ENCODE data around the gene SMURF1. TPM values are rescaled to one million over a fixed set of nuclear protein-coding genes. Genes with fewer than 3 reads are reported as not detected.

SMURF1 gene
- total and polyA plus RNA-seq, 5 experiments from 2014 or later, result 0.95 to 29.1 (median 3.2) TPM

DNA sequence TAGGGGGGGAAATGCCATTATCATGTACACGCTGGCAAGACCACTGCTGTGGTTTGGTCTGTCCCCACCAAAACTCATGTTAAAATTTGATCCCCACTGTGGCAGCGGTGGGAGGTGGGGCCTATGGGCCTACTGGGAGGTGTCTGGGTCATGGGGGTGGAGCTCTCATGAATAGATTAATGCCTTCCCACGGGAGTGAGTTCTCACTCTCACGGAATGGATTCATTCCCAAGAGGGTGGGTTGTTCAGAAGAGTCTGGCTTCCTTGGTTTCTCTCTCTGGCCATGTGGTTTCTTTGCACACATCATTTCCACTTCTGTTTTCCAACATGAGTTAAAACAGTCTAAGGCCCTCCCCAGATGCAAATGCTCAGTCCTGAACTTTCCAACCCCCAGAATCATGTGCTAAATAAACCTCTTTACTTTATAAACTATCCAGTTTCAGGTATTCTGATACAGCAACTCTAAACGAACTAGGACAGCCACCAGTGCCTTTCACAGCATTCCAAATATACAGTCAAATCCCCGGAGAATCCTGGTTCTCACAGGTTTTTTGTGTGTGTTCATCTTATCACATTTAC, 44.3 kb downstream of the SMURF1 start:
- Mint-ChIP-seq H3K27me3 (no peaks in the 10 kb centered on the region), H3K9me3 (peaks cover 0 to 34% (median 8%) of the 10 kb centered on the region in 9 donors), H3K4me1 (peaks cover 17 to 46% (median 33%) of the 10 kb centered on the region in 4 donors), H3K4me3 (no peak overlapping the region), H3K36me3 (peaks cover 21 to 39% (median 28%) of the 10 kb centered on the region in 3 donors), H3K27ac (no peak overlapping the region)
- POLR2A ChIA-PET, result interaction anchor here (0.6 kb wide), 2 partner anchors 308 to 1235 kb away, joined by 3 to 4 read pairs; no protein-coding TSS in a partner anchor
- no peak for DNase-seq
- no peak for ATAC-seq

DNA sequence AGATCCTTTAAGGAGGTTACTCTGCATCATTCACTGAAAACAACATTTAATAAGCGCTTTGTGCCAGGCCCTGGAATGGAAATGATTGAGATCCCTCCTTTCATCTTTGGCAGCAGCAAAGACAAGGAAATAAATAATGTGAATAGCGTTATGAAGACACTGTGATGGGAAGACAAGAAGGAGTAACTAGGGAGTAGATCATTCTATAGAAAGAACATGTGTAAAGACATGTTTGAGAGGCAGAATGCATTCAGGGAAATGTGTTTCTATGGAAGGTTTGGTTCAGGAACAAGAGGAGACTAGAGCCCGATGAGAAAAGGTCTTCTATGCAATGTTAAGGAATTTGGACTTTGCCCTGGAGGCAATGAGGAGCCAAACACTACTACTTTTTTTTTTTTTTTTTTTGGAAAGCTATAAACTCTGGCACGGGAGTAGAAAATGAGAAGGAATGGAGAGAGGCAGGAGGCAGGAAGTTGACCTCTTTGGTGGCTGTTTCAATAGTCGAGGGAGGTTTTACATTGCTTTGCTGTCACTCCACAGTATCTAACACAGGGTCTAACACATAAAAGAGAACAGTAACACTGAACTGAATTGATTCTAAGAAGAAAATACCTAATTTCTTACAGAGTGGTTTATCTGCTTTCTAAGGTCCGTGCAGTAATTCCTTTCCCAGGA, 44.9 kb downstream of the SMURF1 start:
- POLR2A ChIA-PET, result interaction anchor here (0.6 kb wide), 1 partner anchor 308 kb away, joined by 4 read pairs; no protein-coding TSS in a partner anchor
- H3K9me3 Mint-ChIP-seq, result peaks cover 0 to 34% (median 8%) of the 10 kb centered on the region in 9 donors
- no peak overlapping the region for H3K4me3 Mint-ChIP-seq
- no peak overlapping the region for H3K27ac Mint-ChIP-seq
- no peaks in the 10 kb centered on the region for H3K27me3 Mint-ChIP-seq
- peaks cover 18 to 45% (median 31%) of the 10 kb centered on the region in 4 donors for H3K4me1 Mint-ChIP-seq
- DNase-seq (no peak), ATAC-seq (no peak)
- peaks cover 21 to 39% (median 28%) of the 10 kb centered on the region in 3 donors for H3K36me3 Mint-ChIP-seq

DNA sequence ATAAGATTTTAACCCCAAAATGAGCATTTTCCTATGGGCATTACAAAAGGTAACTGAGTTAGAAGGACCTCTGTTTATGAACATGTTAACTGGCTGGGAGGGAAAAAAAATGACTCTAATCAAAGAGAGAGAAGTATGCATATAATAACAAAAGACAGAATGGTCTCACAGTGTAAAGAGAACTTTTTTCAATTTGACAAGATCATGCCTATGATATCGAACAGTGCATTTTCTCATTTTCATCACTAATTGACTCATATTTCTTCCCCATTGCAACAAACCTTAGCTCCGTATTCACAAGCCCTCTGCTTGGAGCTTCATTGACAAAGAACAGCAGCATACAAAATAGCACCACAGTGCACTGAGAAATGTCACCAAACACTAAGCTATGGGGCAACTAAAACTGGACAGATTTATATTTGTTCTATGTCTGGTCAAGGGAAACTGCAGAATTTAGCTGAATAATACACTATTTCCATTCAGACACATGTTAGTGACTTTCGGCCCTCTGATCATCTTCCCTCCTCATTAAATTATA, 45.6 kb downstream of the SMURF1 start:
- peaks cover 18 to 39% (median 28%) of the 10 kb centered on the region in 3 donors for H3K36me3 Mint-ChIP-seq
- DNase-seq, result no peak
- no peak overlapping the region for H3K27ac Mint-ChIP-seq
- POLR2A ChIA-PET, result no interaction called here
- peaks cover 0 to 34% (median 8%) of the 10 kb centered on the region in 9 donors for H3K9me3 Mint-ChIP-seq
- no peak for ATAC-seq
- no peaks in the 10 kb centered on the region for H3K27me3 Mint-ChIP-seq
- no peak overlapping the region for H3K4me3 Mint-ChIP-seq
- H3K4me1 Mint-ChIP-seq, result peaks cover 18 to 40% (median 28%) of the 10 kb centered on the region in 4 donors

DNA sequence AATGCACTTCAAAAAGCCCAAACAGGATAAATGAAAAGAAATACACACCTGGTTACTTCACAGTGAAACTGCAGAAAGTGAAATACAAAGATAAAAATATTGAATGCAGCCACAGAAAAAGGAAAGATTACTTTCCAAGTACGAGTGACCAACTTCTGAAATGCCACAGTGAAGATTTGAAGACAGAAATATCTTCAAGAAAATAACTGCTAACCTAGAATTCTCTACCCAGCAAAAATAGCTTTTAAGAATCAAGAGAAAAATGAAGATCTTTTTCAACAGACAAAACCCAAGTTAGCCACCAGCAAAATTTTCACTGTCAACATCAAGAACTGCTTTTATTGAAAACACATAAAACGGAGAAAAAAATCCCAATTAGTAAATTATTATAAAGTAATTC, 46.2 kb downstream of the SMURF1 start:
- Mint-ChIP-seq H3K36me3 (peaks cover 18 to 39% (median 28%) of the 10 kb centered on the region in 3 donors), H3K27ac (no peak overlapping the region), H3K4me3 (no peak overlapping the region), H3K27me3 (no peaks in the 10 kb centered on the region), H3K9me3 (peaks cover 0 to 34% (median 8%) of the 10 kb centered on the region in 9 donors), H3K4me1 (peaks cover 19 to 34% (median 23%) of the 10 kb centered on the region in 4 donors)
- no peak for ATAC-seq
- POLR2A ChIA-PET, result no interaction called here
- DNase-seq, result no peak

DNA sequence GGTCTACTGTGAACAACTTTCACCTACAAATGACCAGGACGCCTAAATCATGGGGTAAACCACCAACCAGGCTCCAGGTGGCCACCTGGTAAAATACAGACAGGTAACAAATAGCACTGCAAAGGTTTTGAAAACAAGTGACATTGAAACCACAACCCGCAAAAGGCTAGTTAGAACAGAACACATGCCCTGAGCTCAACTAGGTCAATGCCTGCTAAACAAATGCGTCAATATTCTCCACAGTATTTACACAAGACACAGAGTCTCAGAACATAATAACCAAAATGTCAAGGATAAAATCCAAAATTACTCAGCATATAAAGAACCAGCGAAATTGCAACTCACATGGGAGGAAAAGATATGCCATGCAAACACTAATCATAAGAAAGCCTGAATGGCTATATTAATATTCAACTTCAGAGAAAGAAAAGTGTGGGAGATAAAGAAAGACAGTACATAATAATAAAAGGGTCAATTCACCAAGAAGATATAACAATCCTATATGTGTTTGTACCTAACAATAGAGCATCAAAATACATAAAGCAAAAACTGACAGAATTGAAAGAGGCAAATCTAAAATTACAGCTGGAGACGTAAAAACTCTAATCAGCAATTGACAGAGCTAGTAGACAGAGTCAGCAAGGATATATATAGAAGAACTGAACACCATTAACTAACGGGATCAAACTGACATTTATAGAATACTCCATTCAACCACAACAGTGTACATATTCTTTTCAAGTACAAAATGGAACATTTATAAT, 47.6 kb downstream of the SMURF1 start:
- POLR2A ChIA-PET, result interaction anchor here (0.6 kb wide), 1 partner anchor 36 kb away, joined by 4 read pairs; no protein-coding TSS in a partner anchor
- DNase-seq, result no peak
- Mint-ChIP-seq H3K27ac (peak overlapping the region in 1 of 10 donors; percentile 2), H3K4me1 (peaks cover 25 to 38% (median 26%) of the 10 kb centered on the region in 4 donors), H3K27me3 (no peaks in the 10 kb centered on the region), H3K9me3 (peaks cover 0 to 34% (median 8%) of the 10 kb centered on the region in 9 donors), H3K4me3 (no peak overlapping the region), H3K36me3 (peaks cover 18 to 39% (median 28%) of the 10 kb centered on the region in 3 donors)
- ATAC-seq, result no peak

DNA sequence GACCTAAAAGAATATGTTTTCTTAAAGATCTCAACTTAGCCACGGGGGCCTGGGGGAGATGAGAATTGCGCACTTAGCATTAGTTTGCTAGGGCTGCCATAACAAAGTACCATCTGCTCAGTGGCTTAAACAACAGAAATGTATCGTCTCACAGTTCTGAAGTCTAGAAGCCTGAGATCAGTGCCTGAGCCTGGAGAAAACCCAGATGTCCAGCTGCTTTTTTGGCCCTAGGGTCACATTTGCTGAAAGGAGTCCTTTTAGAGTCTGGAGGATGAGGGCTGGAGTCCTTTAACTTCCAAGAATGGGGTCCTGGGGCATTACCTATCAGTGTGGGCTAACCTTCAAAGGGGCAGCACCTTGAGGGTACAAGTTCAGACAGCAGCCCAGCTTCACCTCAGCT, 48.2 kb downstream of the SMURF1 start:
- Mint-ChIP-seq H3K27ac (no peak overlapping the region), H3K4me3 (no peak overlapping the region), H3K27me3 (no peaks in the 10 kb centered on the region), H3K4me1 (peaks cover 25 to 39% (median 29%) of the 10 kb centered on the region in 4 donors), H3K36me3 (peaks cover 18 to 34% (median 28%) of the 10 kb centered on the region in 3 donors), H3K9me3 (peaks cover 0 to 34% (median 8%) of the 10 kb centered on the region in 9 donors)
- ATAC-seq, result no peak
- POLR2A ChIA-PET, result interaction anchor here (0.6 kb wide), 2 partner anchors 35 to 1081 kb away, joined by 3 to 4 read pairs; no protein-coding TSS in a partner anchor
- no peak for DNase-seq

DNA sequence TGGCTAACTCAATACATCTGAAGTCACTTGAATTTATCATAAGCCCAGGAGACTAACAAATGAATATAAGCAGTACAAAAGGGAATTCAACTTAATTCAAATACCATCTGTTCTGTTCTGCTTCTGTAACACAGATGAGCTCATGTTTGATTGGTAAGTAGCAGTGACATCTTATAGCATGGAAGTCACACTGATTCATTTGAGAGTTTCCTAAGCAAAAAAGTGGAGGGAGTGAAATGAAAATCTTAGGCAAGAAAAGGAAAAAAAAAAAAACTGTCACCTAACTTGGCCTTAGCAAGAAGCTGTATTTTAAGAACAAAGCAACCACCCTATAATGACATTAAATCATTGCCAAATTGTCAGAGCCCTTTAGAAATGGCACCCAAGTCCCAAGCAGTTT, 49.5 kb downstream of the SMURF1 start:
- Mint-ChIP-seq H3K36me3 (peaks cover 10 to 23% (median 23%) of the 10 kb centered on the region in 3 donors), H3K27ac (no peak overlapping the region), H3K27me3 (no peaks in the 10 kb centered on the region), H3K4me1 (peaks cover 27 to 41% (median 36%) of the 10 kb centered on the region in 4 donors), H3K9me3 (peaks cover 0 to 30% (median 8%) of the 10 kb centered on the region in 9 donors), H3K4me3 (peak overlapping the region in 1 of 10 donors; percentile 10)
- DNase-seq, result no peak
- no peak for ATAC-seq
- POLR2A ChIA-PET, result no interaction called here

DNA sequence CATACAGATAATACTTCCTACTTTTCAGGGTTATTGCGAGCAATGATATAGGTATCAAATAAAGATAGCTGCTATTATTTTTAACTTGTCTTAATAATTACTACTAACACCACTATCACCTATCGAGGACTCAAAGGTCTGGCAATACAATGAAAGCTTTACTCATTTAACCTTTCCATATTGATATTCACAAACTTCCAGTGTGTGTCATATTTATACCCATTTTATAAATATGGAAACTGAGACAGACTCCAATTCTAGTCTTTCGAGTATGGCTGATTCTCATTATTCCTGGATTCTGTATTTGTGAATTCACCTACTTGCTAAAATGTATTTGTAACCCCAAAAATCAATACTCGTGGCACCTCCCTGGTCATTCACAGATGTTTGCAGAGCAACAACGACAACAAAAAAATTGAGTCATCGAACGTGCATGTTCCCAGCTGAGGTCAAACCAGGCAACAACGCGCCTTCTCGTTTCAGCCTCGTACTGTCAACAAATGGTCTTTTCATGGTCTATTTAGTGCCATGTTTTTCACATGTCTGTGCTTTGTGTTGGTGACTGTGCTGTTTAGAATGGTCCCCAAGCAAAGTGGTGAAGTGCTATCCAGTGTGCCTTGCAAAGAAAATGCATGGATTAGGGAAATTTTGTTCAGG, 51.7 kb downstream of the SMURF1 start:
- H3K27ac Mint-ChIP-seq, result no peak overlapping the region
- ATAC-seq (no peak), DNase-seq (no peak)
- peaks cover 20 to 42% (median 33%) of the 10 kb centered on the region in 4 donors for H3K4me1 Mint-ChIP-seq
- no peaks in the 10 kb centered on the region for H3K27me3 Mint-ChIP-seq
- H3K36me3 Mint-ChIP-seq, result peaks cover 6 to 9% (median 9%) of the 10 kb centered on the region in 3 donors
- peaks cover 0 to 9% (median 0%) of the 10 kb centered on the region in 9 donors for H3K9me3 Mint-ChIP-seq
- POLR2A ChIA-PET, result no interaction called here
- no peak overlapping the region for H3K4me3 Mint-ChIP-seq

DNA sequence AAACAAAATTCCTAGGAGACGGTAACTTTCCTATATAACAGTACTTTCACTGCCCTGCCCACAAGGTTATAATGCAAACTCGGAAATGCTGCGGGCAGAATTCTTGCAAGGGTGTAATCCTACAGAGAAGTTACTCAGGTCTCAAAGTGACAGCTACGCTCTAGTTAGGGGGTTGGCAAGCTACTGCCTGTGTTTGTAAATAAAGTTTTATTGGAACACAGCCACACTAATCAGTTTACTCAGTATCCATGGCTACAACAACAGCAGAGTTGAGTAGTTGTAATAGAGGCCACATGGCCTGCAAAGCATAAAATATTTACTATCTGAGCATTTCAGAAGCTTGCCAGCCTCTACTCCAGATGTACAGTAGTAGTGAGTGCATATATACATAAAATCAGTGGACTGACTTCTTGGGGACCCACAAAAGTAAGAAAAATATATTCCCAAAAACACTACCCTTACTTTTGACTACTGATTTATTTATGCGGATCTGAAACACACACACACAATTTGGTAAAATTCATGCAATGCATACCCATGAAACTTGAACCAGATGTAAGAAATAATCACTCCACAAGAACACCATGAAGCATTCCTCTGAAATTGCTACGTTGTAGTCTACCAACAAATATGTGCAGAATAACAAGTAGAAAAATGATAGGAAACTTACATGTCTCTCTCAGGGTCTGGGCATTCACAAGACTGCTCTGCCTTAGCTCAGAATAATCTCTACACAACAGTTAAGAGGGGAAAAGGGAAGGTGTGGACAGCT, 53.0 kb downstream of the SMURF1 start:
- peaks cover 12 to 31% (median 25%) of the 10 kb centered on the region in 4 donors for H3K4me1 Mint-ChIP-seq
- ATAC-seq (no peak), DNase-seq (no peak)
- H3K27ac Mint-ChIP-seq, result peak overlapping the region in 2 of 10 donors; percentile 6 to 39
- POLR2A ChIA-PET, result no interaction called here
- H3K9me3 Mint-ChIP-seq, result peaks cover 0 to 4% (median 0%) of the 10 kb centered on the region in 9 donors
- peaks cover 0 to 16% (median 14%) of the 10 kb centered on the region in 3 donors for H3K36me3 Mint-ChIP-seq
- H3K27me3 Mint-ChIP-seq, result no peaks in the 10 kb centered on the region
- H3K4me3 Mint-ChIP-seq, result no peak overlapping the region

DNA sequence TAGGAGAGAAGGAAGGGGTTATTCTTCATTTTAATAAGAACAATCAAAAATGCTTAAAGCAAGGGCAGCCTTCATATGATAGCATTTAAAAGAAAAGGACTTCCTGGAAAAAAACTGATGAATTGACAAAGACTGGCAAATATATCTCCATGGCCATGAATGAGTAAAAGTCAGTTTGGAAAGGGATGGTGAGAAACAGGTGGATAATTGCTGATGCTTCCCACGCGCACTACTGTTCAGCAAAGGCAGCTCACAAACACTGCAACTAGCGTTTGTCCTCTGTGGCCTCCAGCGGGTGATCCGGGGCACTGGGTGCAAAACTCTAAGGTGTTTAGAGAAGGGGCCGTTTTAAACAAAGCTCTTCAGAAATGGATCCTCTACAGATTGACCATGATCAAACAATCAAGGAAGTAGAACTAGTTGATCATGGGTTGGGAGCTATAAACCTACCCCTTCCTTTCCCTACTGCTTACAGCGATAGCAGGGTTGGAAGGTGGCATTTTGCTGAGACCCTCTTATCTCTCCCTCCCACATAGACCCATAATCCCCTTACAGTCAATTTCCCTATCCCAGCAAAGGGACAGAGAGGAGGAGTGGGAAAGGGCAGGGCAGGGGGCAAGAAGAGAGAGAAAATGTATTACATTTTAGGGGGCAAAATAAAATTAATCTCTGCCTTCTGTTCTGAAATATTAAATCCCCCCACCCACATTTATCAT, 53.8 kb downstream of the SMURF1 start:
- Mint-ChIP-seq H3K36me3 (peaks cover 0 to 19% (median 14%) of the 10 kb centered on the region in 3 donors), H3K27ac (peak overlapping the region in 3 of 10 donors; percentile 34 to 41 (median 39)), H3K9me3 (peaks cover 0 to 4% (median 0%) of the 10 kb centered on the region in 9 donors), H3K4me3 (no peak overlapping the region), H3K27me3 (no peaks in the 10 kb centered on the region), H3K4me1 (peaks cover 18 to 31% (median 25%) of the 10 kb centered on the region in 4 donors)
- DNase-seq (no peak), ATAC-seq (no peak)
- POLR2A ChIA-PET, result interaction anchor here (0.6 kb wide), 1 partner anchor 297 kb away, joined by 3 read pairs; no protein-coding TSS in a partner anchor

DNA sequence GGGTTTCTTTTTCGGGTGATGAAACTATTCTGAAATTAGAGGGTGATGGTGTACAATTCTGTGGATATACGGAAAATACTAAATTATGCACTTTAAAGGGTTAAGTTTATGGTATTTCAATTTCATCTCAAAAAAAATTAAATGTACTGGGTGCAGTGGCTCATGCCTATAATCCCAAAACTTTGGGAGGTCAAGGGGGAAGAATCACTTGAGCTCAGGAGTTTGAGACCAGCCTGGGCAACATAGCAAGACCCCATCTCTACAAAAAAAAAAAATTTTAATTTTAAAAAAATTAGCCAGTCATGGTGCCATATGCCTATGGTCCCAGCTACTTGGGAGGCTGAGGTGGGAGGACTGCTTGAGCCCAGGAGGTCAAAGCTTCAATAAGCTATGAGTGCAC, 57.0 kb downstream of the SMURF1 start:
- Mint-ChIP-seq H3K4me3 (no peak overlapping the region), H3K4me1 (peaks cover 19 to 54% (median 31%) of the 10 kb centered on the region in 4 donors), H3K9me3 (peaks cover 0 to 4% (median 0%) of the 10 kb centered on the region in 9 donors), H3K36me3 (peaks cover 0 to 21% (median 16%) of the 10 kb centered on the region in 3 donors), H3K27me3 (no peaks in the 10 kb centered on the region), H3K27ac (peak overlapping the region in 1 of 10 donors; percentile 67)
- ATAC-seq (no peak), DNase-seq (no peak)
- POLR2A ChIA-PET, result no interaction called here
